ENCODE measurements around the gene CDH10. TPM values are rescaled to one million over a fixed set of nuclear protein-coding genes. Genes with fewer than 3 reads are reported as not detected.

CDH10 gene
- total and polyA plus RNA-seq, 2 experiments from 2014 or later: not detected

- no peak for TF ChIP-seq CTCF (conservative IDR thresholded peaks at IDR 0.05; ENCODE audit: low read depth in 2 of 2)
- TF ChIP-seq JUNB (IDR thresholded peaks at IDR 0.05; ENCODE audit: unreplicated experiment): no peak
- TF ChIP-seq NANOG (IDR thresholded peaks at IDR 0.05; ENCODE audit: borderline replicate concordance): no peak
- TF ChIP-seq POLR2AphosphoS5 (IDR thresholded peaks at IDR 0.05; ENCODE audit: low read depth): no peak
- TF ChIP-seq ETS1 (IDR thresholded peaks at IDR 0.05): no peak
- no peak for TF ChIP-seq ZNF114 (CRISPR knock-in tag; IDR thresholded peaks at IDR 0.05)
- no peak for TF ChIP-seq CREB1 (CRISPR knock-in tag; IDR thresholded peaks at IDR 0.05; ENCODE audit: low read depth)
Observed at GRCh38 chr5:24477958-24478357, 166.8 kb downstream of the CDH10 start (continued).

GRCh38 chr5:24475101-24475500 lies 169.7 kb downstream of the CDH10 start:
- Histone ChIP-seq H3K27ac (ENCODE audit: low read depth) (no peak overlapping the region), H3K4me1 (ENCODE audit: insufficient read depth) (no peaks in the 10 kb centered on the region; the same call in 1 of the 2 replicates), H2AFZ (no peak overlapping the region), H3F3A (replicated peaks; ENCODE audit: low read depth) (no peaks in the 10 kb centered on the region), H3K27me3 (ENCODE audit: insufficient read depth) (no peaks in the 10 kb centered on the region), H4K20me1 (replicated peaks; ENCODE audit: insufficient read depth) (no peaks in the 10 kb centered on the region), H3K4me3 (no peak overlapping the region), H3K4me2 (no peak overlapping the region), H3K9me2 (ENCODE audit: insufficient read depth) (no peaks in the 10 kb centered on the region; the same call in 1 of the 2 replicates), H3K79me2 (replicated peaks; ENCODE audit: insufficient read depth) (no peaks in the 10 kb centered on the region), H3K36me3 (ENCODE audit: insufficient read depth) (peaks cover 8% of the 10 kb centered on the region; the same call in 1 of the 2 replicates)
- Mint-ChIP-seq H3K4me3 (no peak overlapping the region), H3K9me3 (peaks cover 24% of the 10 kb centered on the region), H3K27me3 (ENCODE audit: insufficient read depth, low read depth, poor library complexity) (no peaks in the 10 kb centered on the region), H3K36me3 (ENCODE audit: low read depth) (peaks cover 15% of the 10 kb centered on the region; the same call in 2 of the 3 replicates), H3K27ac (no peak overlapping the region), H3K4me1 (peaks cover 6% of the 10 kb centered on the region; the same call in 2 of the 3 replicates)
- ATAC-seq (no peak), DNase-seq (ENCODE audit: low spot score) (no peak)
- TF ChIP-seq ZNF114 (CRISPR knock-in tag; IDR thresholded peaks at IDR 0.05): no peak
- TF ChIP-seq CREB1 (CRISPR knock-in tag; IDR thresholded peaks at IDR 0.05; ENCODE audit: low read depth): no peak
- TF ChIP-seq ETS1 (IDR thresholded peaks at IDR 0.05): no peak
- no peak for TF ChIP-seq NANOG (IDR thresholded peaks at IDR 0.05; ENCODE audit: borderline replicate concordance)
- TF ChIP-seq EZH2 (IDR thresholded peaks at IDR 0.05; ENCODE audit: low read depth, unreplicated experiment): no peak
- no peak for TF ChIP-seq JUNB (IDR thresholded peaks at IDR 0.05; ENCODE audit: unreplicated experiment)
- no peak for TF ChIP-seq ZNF462 (CRISPR knock-in tag; IDR thresholded peaks at IDR 0.05)
- no peak for TF ChIP-seq ZNF331 (CRISPR knock-in tag; IDR thresholded peaks at IDR 0.05; ENCODE audit: low read depth)
- no peak for TF ChIP-seq CTCF (conservative IDR thresholded peaks at IDR 0.05; ENCODE audit: low read depth in 2 of 2)
- TF ChIP-seq STAT1 (IDR thresholded peaks at IDR 0.05; ENCODE audit: unreplicated experiment): no peak
- no peak for TF ChIP-seq POLR2AphosphoS5 (IDR thresholded peaks at IDR 0.05; ENCODE audit: low read depth)
- TF ChIP-seq EZH2phosphoT487 (IDR thresholded peaks at IDR 0.05; ENCODE audit: unreplicated experiment): no peak
